Kasumi-1 (cell line): Measurements from ENCODE around the gene ZFP62.

Experiments used
- DNase-seq, 2 experiments: peaks; one replicate each; lab custom pipeline; 2025; lab: John Stamatoyannopoulos, UW

ZFP62 gene

GRCh38 chr5:180810210-180810958 is 50.7 kb downstream of the ZFP62 start:
- peak; percentile 87 to 90 for DNase-seq

GRCh38 chr5:180809403-180810209 is 51.5 kb downstream of the ZFP62 start:
- peak; percentile 89 to 90 for DNase-seq

- no peak for DNase-seq
Measured at GRCh38 chr5:180808461-180809000, 52.5 kb downstream of the ZFP62 start.

- DNase-seq, result no peak
Measured at GRCh38 chr5:180807654-180808414, 53.2 kb downstream of the ZFP62 start.

- no peak for DNase-seq
Measured at GRCh38 chr5:180807046-180807445, 54.0 kb downstream of the ZFP62 start.

GRCh38 chr5:180806351-180807011 is 54.6 kb downstream of the ZFP62 start:
- DNase-seq, result no peak

GRCh38 chr5:180804129-180804618 is 56.9 kb downstream of the ZFP62 start:
- DNase-seq, result no peak

GRCh38 chr5:180803181-180804128 is 57.6 kb downstream of the ZFP62 start:
- peak; percentile 90 to 91 for DNase-seq

- DNase-seq, result peak; percentile 76 to 79
Measured at GRCh38 chr5:180802325-180803180, 58.5 kb downstream of the ZFP62 start, which contains the start of gene MGAT1. TSS of gene MGAT1 (minus strand) at chr5:180802806. CDS start at chr5:180792971, 9,835 bp downstream.

- no peak for DNase-seq
Measured at GRCh38 chr5:180801596-180802324, 59.3 kb downstream of the ZFP62 start.

GRCh38 chr5:180799902-180800801 is 60.9 kb downstream of the ZFP62 start:
- DNase-seq, result no peak

- no peak for DNase-seq
Measured at GRCh38 chr5:180799194-180799593, 61.9 kb downstream of the ZFP62 start.

GRCh38 chr5:180798193-180798592 is 62.9 kb downstream of the ZFP62 start:
- DNase-seq, result no peak
